Erythroblast (primary cell): ENCODE data around the gene CACNG5.

Experiments used
- GATA1 ChIP-seq: IDR thresholded peaks from 2 replicates; pipeline ENCODE4 v1.6.1; 2011; ENCODE audit warnings: low read depth, mild to moderate bottlenecking, control low read depth, low read length, moderate library complexity
- POLR2A ChIP-seq: IDR thresholded peaks from 2 replicates; pipeline ENCODE4 v1.6.1; 2011; ENCODE audit warnings: mild to moderate bottlenecking, low read length

GRCh38 chr17:66863820-66864219 lies 28.9 kb downstream of the CACNG5 start:
- TF ChIP-seq POLR2A: no peak
- TF ChIP-seq GATA1: no peak
